Ectodermal cell (in vitro differentiated cells): ENCODE measurements around the gene PCBP3.
"Not testable (repeated sequence)": the region's sequence is repeated elsewhere in the genome, so short reads cannot be mapped to it uniquely, and the experiment has no call there.

Experiments used
- H3K27ac ChIP-seq: 2 replicates; pipeline ENCODE4 v1.7.0; 2013; ENCODE audit warnings: mild to moderate bottlenecking, low read depth, low read length; ENCODE audit not compliant: insufficient read depth, poor library complexity, severe bottlenecking
- H3K27me3 ChIP-seq: 2 replicates; pipeline ENCODE4 v1.7.0; 2013; ENCODE audit warnings: mild to moderate bottlenecking, low read length; ENCODE audit not compliant: insufficient read depth, control insufficient read depth, poor library complexity, severe bottlenecking
- H3K36me3 ChIP-seq: one replicate; pipeline ENCODE4 v1.7.0; 2013; ENCODE audit warnings: low read length; ENCODE audit not compliant: control insufficient read depth, insufficient read depth
- H3K4me1 ChIP-seq: one replicate; pipeline ENCODE4 v1.7.0; 2013; ENCODE audit warnings: low read length; ENCODE audit not compliant: control insufficient read depth, insufficient read depth
- H3K4me3 ChIP-seq: 2 replicates; pipeline ENCODE4 v1.7.0; 2013; ENCODE audit warnings: low read depth, low read length, control low read depth; ENCODE audit not compliant: insufficient read depth
- H3K9me3 ChIP-seq: 2 replicates; pipeline ENCODE4 v1.7.0; 2013; ENCODE audit warnings: mild to moderate bottlenecking, low read length, moderate library complexity; ENCODE audit not compliant: control insufficient read depth
- WGBS, 2 experiments: methylation state at CpG; one replicate each; pipeline ENCODE4 v1.1.7; 2013; ENCODE audit warnings: missing lambda C conversion rate in 2 of 2; 5-methylcytosine and 5-hydroxymethylcytosine counted together

The PCBP3 gene

DNA sequence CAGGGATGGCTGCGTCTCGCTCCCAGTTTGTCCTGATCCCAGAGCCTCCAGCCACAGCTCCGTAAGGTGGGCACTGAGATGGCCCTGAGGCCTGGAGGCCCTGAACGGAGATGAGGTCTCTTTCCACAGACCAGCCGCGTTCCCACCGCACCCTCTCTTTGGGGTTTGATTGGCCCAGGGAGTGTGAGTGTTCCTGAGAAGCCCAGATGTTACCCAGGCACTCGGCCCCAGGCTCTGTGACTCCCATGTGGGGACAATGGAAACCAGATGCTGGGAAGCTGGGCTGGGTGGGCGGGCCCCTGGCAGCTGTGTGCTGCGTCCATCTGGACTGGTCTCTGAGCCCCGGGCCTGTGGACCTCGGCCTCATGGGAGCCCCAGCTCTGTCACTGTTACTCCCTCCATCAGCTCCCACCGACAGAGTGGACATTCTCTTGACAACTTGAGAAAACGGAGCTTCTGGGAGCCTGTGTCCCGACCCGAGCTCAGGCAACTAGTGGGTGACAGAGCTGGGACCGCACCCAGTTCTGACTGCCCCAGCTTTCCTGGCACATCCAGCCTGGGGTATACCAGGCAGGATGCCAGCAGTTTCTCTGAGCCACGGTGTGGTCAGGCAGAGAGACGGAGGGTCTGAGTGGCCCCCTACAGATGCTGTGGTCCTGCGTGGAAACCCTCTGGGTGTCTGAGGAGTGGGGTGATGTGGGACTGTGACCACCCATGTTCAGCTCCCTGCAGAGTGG is 328.3 kb downstream of the PCBP3 start:
- Histone ChIP-seq H3K4me3 (no peak overlapping the region), H3K27ac (no peak overlapping the region), H3K4me1 (peaks cover 24% of the 10 kb centered on the region), H3K36me3 (no peaks in the 10 kb centered on the region), H3K9me3 (no peaks in the 10 kb centered on the region), H3K27me3 (peaks cover 53% of the 10 kb centered on the region)
- WGBS, 2 experiments = 79 to 83% methylated on average over 20 of the region's 20 CpGs

- Histone ChIP-seq H3K4me1 (peaks cover 24% of the 10 kb centered on the region), H3K27me3 (peaks cover 55% of the 10 kb centered on the region), H3K36me3 (no peaks in the 10 kb centered on the region), H3K27ac (no peak overlapping the region), H3K9me3 (no peaks in the 10 kb centered on the region), H3K4me3 (peak overlapping the region; percentile 43)
- 38 to 39% methylated on average over 19 of the region's 19 CpGs for WGBS, 2 experiments
Observed at GRCh38 chr21:45972353-45972715, 328.8 kb downstream of the PCBP3 start.

DNA sequence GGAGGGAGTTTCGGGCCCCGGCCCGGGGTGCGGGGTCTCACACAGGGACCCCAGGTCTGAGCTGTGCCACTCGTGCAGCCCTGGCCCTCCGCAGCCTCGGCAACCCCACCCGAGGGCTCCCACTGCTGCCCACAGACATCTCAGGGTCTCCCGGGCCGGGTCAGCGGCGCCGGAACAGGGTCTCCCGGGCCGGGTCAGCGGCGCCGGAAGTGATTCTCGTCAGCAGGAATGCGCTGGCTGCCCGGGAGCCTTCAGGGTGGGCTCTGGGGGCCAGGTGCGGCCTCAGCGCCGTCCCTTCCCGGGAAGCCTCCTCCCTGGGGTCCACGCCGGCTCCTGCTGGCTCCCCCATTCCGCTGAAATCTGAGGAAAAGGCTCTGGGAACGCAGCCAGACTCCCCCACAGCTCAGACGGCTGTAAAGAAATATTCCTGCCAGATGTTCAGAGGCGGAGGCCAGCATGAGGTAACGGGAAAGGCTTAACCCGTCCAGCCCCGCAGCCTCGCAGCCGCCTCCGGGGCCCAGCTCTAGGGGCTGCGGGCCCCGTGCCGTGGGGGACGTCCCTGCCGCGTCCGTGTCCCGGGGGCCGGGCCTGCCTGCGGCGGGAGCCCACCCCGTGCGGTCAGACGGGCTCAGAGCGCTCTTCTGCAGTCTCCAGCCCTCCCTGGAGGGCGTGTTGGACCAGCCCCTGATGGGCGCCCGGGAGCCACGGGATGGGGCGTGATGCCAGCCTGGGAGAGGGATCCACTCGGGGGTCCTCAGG is 329.4 kb downstream of the PCBP3 start:
- H3K4me1 ChIP-seq = peaks cover 24% of the 10 kb centered on the region
- H3K36me3 ChIP-seq = no peaks in the 10 kb centered on the region
- peak overlapping the region; percentile 43 for H3K4me3 ChIP-seq
- peaks cover 55% of the 10 kb centered on the region for H3K27me3 ChIP-seq
- 8 to 9% methylated on average over 58 of the region's 58 CpGs for WGBS, 2 experiments
- H3K9me3 ChIP-seq = no peaks in the 10 kb centered on the region
- H3K27ac ChIP-seq = no peak overlapping the region

GRCh38 chr21:45973475-45974072 is 330.0 kb downstream of the PCBP3 start:
- H3K4me1 ChIP-seq = peaks cover 24% of the 10 kb centered on the region
- H3K9me3 ChIP-seq = no peaks in the 10 kb centered on the region
- H3K27ac ChIP-seq = no peak overlapping the region
- H3K4me3 ChIP-seq = peak overlapping the region; percentile 43
- WGBS, 2 experiments = 2% methylated on average over 37 to 38 of the region's 38 CpGs
- peaks cover 55% of the 10 kb centered on the region for H3K27me3 ChIP-seq
- H3K36me3 ChIP-seq = no peaks in the 10 kb centered on the region

GRCh38 chr21:45974073-45975019 is 330.8 kb downstream of the PCBP3 start:
- Histone ChIP-seq H3K4me3 (peak overlapping the region; percentile 43), H3K27ac (no peak overlapping the region), H3K9me3 (no peaks in the 10 kb centered on the region), H3K36me3 (no peaks in the 10 kb centered on the region), H3K27me3 (peaks cover 60% of the 10 kb centered on the region), H3K4me1 (peaks cover 24% of the 10 kb centered on the region)
- 1 to 2% methylated on average over 59 of the region's 59 CpGs for WGBS, 2 experiments

- WGBS, 2 experiments = 1 to 2% methylated on average over 33 of the region's 33 CpGs
- H3K27me3 ChIP-seq = peaks cover 66% of the 10 kb centered on the region
- peak overlapping the region; percentile 43 for H3K4me3 ChIP-seq
- no peak overlapping the region for H3K27ac ChIP-seq
- H3K36me3 ChIP-seq = no peaks in the 10 kb centered on the region
- H3K4me1 ChIP-seq = peaks cover 24% of the 10 kb centered on the region
- no peaks in the 10 kb centered on the region for H3K9me3 ChIP-seq
Observed at GRCh38 chr21:45975020-45975666, 331.6 kb downstream of the PCBP3 start.

GRCh38 chr21:45975667-45976409 is 332.3 kb downstream of the PCBP3 start:
- H3K4me1 ChIP-seq = peaks cover 24% of the 10 kb centered on the region
- H3K9me3 ChIP-seq, H3K4me3 ChIP-seq, H3K36me3 ChIP-seq, H3K27ac ChIP-seq: not testable (repeated sequence)
- H3K27me3 ChIP-seq = peaks cover 73% of the 10 kb centered on the region
- 6 to 9% methylated on average over 13 of the region's 13 CpGs for WGBS, 2 experiments

GRCh38 chr21:45976701-45977311 is 333.3 kb downstream of the PCBP3 start:
- 12 to 14% methylated on average over 10 of the region's 11 CpGs for WGBS, 2 experiments
- Histone ChIP-seq H3K4me3 (no peak overlapping the region), H3K27me3 (peaks cover 75% of the 10 kb centered on the region), H3K9me3 (no peaks in the 10 kb centered on the region), H3K36me3 (no peaks in the 10 kb centered on the region), H3K4me1 (peaks cover 24% of the 10 kb centered on the region), H3K27ac (no peak overlapping the region)

GRCh38 chr21:45977396-45977795 is 333.9 kb downstream of the PCBP3 start:
- Histone ChIP-seq H3K4me1 (peaks cover 27% of the 10 kb centered on the region), H3K36me3 (no peaks in the 10 kb centered on the region), H3K27me3 (peaks cover 76% of the 10 kb centered on the region), H3K9me3 (no peaks in the 10 kb centered on the region), H3K27ac (no peak overlapping the region), H3K4me3 (no peak overlapping the region)
- 31 to 32% methylated on average over 5 of the region's 5 CpGs for WGBS, 2 experiments
